Hepatic stellate cell (primary cell): ENCODE measurements around the gene OASL.
"Not testable (repeated sequence)": the region's sequence is repeated elsewhere in the genome, so short reads cannot be mapped to it uniquely, and the experiment has no call there.

Source experiments
- DNase-seq: peaks from one replicate; pipeline ENCODE4 v3.0.0; 2011; ENCODE audit warnings: low spot score

Gene OASL, protein sequence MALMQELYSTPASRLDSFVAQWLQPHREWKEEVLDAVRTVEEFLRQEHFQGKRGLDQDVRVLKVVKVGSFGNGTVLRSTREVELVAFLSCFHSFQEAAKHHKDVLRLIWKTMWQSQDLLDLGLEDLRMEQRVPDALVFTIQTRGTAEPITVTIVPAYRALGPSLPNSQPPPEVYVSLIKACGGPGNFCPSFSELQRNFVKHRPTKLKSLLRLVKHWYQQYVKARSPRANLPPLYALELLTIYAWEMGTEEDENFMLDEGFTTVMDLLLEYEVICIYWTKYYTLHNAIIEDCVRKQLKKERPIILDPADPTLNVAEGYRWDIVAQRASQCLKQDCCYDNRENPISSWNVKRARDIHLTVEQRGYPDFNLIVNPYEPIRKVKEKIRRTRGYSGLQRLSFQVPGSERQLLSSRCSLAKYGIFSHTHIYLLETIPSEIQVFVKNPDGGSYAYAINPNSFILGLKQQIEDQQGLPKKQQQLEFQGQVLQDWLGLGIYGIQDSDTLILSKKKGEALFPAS

DNA sequence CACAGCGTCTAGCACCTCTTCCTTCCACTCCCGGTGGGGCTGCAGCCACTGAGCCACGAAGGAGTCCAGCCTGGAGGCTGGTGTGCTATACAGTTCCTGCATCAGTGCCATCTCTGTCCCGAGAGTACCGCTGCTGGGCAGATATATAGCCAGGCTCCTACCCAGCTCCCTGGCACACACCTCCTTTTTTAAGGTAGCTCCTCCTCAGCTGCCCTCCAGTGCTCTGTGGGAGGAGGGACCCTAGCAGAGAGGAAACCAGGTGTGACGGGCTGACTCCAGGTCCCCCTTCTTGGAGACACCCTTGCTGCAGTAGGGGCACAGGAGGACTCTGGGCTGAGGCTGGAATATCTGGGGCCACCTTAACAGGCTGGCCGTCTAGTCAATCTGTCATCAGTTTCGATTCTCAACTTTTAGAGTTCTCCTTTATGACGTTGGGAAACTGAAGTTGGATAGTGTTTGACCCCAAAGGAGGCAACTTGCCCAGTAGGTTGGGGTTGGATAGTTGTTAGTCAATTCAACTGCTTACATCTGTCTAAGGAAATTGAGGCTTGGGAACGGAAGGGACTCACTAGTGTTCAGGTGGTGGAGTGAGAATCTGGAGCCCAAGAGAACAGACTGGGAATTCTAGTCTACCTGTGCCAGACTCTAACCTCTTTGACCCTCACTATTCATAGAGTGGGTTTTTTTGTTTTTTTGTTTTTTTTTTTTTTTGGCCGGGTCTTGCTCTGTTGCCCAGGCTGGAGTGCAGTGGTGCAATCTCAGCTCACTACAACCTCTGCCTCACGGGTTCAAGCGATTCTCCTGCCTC is at the start of gene OASL:
TSS of gene OASL (minus strand) at position 386 of the 808 bp plus-strand sequence. CDS start at position 111, 275 bp downstream.
- DNase-seq, result no peak

DNA sequence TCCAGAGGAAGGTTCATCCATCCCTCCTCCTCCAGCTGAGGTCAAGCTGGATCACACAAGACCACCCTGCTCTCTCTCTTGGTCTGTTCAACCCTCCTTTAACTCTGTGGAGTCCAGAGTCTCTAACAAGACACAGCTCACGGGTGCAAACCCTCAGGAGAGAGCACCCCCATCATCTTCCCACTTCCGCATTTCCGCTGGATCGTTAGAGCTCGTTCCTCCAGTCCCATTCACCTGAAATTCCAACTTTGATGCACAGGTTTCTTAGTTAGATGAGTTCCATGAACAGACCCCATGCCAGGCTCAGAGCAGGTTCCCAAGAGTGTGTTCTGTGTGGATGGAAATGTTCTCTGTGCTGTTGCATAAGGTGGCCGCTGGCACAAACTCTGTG is 49.1 kb upstream of the OASL start:
- no peak for DNase-seq

DNA sequence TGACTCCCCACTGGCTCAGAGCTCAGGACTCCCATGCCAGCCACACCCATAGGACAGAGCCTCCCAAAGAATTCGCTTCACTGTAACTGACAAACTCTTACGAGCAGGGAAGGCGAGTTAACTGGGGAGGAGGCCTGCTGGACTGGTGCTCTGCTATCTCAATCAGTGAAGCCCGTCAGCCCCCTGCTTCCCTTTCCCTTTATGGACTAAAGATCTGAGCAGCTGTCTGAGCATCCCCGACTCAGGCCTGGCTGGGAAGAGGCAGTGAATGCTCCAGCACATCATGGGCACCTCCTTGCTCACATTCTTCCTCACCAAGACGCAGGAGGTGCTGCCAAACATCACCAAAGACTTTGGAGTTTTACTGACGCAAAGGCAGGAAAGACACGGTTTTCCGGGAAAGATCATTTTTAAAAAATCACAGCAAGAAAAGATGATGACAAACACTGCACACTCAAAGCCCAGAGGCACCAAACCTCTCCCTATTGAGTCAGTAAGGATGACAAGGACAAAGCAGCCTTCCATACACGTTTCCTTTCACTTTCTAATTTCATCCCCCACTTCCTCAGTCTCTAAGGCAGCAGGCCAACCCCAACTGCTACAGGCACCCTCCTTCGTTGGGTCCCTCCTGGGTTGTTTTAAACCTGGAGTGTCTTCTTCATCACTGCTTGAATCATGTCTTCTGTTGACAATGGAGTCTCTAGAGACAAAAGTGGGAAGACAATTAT is 48.6 kb upstream of the OASL start:
- DNase-seq, result no peak

DNA sequence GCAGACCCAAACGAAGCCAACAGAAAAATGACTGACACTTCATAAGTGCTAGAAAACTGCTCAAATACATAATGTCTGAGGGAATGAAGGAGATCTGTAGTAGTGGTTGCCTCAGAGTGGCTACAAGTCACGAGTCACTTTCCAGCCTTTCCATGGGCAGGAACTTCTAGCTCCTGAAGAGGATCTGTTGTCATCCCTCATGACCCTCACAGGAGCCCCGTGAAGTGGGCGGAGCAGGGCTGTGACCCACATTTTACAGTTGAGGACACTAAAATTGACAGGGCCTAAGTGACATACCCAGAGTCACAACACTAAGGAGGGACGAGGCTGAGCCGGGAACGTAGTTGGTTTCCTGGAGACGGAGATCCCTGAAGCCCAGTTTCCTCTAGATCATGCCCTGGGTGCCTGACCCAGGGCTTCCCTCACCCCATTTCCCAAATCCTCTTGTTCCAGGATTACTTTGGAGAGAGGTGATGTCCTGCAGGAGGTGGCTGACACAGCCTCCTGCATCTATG is 47.8 kb upstream of the OASL start:
- no peak for DNase-seq

DNA sequence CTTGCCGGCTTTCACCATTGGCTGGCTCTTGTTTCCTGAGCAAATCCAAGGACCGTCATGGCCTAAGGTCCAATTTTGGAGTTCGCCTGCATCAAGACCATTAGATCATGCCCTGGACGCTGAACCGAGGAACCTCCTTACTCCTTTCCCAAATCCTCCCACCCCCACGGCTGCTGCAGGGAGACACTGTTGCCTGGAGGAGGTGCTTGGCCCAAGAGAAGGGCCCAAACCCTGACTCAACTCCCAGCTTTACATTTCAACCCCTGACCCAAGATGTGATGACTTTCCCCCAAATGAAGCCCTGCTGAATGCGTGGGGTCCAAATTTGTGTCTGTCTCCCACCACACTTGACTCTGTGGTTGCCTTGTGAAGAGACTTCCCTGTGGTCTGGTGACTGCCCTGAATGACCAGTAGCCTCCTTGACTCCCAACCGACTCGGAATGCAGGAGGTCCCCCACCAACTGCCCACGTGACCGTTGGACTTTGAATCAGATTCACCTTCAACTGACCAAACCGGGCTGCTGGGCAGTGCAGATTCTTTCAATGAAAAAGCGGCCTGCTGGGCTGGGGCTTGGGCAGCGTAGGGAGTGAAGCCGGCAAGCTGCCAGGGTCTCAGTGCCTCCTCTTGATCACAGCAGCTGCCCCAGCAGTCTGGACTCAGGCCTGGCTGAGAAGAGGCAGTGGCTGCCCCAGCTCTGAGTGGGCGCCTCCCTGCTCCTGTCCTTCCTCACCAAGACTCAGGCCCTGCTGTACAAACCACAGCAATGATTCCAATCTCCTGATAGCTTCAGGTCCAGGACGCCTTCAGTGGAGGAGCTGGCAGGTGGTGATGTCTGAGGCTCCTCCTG is 46.7 kb upstream of the OASL start:
- DNase-seq, result no peak

DNA sequence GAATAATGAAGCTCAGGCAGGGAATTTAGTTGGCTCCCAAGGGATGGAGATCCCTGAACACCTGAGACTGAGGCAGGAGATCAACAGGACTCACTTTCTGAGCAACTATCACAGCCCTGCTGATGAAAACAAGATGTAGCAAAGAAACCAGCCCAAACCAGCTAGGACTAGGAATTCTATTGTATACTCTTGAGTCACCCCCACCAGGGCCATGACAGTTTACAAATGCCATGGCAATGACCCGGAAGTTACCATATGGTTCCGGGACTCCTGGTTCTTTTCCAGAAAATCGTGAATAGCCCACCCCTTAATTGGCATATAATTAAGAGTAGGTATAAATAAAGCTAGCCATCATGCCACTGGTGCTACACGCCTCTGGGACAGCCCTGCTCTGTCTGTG is 46.0 kb upstream of the OASL start:
- no peak for DNase-seq

DNA sequence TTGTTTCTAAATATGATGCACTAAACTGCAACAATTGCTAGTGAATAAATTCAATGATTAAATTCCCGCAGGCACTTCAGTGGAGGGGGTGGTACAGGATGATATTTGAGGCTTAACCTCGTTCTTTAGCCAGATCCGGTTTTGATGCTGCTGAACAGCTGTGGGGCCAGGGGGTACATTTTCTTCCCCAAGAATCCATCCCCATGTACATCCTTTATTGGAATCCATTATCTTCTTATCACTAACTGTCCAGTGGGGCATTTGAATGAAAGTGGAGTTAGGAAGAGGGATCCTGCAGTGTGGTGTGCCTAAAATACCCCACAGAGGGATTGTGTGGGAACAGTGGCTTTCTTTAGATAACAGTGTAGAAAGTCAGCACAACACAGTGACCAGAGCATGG is 45.2 kb upstream of the OASL start:
- no peak for DNase-seq

DNA sequence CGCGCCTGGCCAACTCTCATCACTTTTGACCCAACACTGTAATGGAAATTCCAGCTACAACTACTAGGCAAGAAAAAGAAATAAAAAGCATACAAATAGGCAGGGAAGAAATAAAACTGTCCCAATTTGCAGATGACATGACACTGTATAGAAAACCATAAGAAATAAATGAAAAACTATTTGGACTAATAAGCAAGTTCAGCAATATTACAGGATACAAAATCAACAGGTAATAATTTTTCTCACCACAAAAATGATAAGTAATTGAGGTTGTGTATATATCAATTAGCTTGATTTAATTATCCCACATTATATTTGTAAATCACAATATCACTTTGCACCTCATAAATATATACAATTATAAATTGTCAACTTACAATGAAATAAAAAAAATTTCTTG is 41.9 kb upstream of the OASL start:
- no peak for DNase-seq

DNA sequence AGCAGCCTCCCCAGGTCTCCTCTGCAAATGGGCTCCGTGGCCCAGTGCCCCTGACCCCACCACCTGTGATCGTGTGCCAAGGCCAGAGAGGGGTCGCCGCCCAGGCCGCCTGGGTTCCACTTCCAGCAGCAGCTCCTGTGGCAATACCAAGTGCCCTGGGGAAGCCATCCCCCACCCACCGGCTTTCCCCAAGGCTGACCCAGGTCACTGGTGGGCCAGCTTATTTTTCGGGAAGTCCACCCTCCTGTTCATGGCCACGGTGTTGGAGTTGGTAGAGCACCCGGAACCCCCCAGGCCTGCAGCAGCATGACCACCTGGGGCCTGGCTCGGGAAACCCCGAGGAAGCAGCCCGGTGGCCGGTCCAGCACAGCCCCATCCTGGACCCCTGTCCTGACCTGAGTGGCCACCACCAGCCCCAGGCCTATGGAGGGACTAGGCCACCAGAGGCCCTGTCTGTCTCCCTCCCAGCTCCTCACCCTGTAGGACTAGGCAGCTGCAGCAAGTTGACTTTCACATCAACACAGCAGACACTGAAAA is 40.8 kb upstream of the OASL start:
- no peak for DNase-seq

DNA sequence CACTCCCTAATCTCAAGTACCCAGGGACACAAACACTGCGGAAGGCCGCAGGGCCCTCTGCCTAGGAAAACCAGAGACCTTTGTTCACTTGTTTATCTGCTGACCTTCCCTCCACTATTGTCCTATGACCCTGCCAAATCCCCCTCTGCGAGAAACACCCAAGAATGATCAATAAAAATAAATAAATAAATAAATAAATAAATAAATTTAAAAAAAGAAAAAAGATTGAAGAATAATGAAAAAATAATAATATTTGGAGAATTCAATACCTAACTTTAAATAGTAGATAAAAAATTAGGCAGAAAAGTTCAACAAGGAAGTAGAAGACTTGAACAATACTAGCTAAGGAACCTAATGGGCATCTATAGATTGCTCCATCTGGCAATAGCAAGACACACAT is 38.4 kb upstream of the OASL start:
- DNase-seq, result not testable (repeated sequence)

DNA sequence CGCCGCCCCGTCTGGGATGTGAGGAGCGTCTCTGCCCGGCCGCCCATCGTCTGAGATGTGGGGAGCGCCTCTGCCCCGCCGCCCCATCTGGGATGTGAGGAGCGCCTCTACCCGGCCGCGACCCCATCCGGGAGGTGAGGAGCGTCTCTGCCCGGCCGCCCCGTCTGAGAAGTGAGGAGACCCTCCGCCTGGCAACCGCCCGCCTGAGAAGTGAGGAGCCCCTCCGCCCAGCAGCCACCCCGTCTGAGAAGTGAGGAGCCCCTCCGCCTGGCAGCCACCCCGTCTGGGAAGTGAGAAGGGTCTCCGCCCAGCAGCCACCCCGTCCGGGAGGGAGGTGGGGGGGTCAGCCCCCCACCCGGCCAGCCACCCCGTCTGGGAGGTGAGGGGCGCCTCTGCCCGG is 36.9 kb upstream of the OASL start:
- DNase-seq, result not testable (repeated sequence)

DNA sequence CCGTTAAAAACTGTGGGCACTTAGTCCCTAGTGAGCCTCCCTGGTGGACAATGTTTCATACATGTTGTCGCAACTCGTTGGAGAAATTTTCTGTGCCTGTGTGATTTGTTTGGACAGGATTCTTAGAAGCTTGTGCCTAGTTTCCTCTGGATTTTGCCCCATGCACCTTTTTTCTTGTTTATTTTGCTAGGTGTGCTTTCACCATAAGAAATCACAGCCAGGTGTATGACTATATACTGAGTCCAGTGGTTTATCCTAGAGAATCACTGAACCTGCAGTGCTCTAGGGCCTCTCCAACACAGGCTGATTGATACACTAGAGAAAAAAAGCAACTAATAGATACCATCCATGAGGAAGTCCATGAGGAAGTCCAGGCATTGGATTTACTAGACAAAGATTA is 33.1 kb upstream of the OASL start:
- no peak for DNase-seq

DNA sequence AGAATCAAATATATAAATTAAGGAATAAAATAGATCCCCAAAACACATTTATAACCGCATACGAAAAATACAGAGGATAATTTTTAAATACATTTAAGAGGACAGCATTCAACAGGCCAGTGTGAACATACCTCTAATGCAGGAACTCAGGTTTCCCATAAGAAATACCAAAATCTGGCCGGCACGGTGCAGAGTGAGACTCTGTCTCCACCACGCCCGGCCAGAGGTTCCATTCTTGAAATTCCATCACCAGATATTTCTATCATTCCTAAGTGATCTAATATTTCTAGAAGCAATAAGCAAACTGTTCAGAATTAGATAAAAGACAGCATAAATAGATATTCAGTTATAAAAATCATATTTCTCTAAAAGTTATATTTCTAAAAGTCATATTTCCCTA is 30.2 kb upstream of the OASL start:
- DNase-seq, result no peak

DNA sequence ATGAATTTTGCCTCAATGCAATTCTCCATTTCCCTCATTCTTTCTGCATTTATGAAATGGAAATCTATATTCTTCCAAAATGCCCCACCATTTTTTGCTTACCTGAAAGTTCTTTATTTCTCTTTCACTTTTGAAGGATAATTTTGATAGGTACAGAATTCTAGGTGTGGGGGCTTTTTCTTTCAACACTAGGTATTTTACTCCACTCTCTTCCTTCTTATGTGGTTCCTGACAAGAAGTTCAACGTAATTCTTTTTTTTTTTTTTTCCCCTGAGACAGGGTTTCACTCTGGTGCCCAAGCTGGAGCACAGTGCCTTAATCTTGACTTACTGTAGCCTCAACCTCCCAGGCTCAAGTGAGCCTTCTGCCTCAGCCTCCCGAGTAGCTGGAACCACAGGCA is 26.3 kb upstream of the OASL start:
- DNase-seq, result no peak

DNA sequence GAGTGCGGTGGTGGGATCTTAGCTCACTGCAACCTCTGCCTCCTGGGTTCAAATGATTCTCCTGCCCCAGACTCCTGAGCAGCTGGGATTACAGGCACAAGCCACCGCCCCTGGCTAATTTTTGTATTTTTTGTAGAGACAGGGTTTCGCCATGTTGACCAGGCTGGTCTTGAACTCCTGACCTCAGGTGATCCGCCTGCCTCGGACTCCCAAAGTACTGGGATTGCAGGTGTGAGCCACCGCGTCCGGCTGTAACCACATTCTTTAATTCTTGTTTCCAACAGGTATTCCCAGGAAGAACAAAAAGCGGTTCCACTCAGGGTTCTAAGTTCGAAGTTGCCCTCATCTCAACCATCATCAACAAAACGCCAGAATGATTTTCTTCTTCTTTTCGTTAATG is 25.5 kb upstream of the OASL start:
- not testable (repeated sequence) for DNase-seq

DNA sequence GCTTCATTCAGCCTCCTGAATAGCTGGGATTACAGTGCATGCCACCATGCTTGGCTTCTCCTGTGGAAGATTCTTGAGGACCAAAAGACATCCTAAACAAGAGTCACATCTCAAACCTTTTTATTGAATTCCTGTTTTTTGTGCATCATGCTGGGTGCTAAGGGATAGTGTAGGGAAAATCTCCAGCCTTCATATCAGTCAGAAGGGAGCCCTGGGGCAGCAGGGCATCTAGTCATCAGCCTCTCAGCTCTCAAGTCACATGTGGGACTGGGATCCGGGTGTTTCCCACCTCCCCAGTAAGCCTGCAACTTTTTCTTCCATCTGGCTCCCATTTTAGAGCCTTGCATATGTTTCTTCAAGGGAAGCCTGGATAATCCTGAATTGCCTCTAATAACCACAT is 25.1 kb upstream of the OASL start:
- no peak for DNase-seq

DNA sequence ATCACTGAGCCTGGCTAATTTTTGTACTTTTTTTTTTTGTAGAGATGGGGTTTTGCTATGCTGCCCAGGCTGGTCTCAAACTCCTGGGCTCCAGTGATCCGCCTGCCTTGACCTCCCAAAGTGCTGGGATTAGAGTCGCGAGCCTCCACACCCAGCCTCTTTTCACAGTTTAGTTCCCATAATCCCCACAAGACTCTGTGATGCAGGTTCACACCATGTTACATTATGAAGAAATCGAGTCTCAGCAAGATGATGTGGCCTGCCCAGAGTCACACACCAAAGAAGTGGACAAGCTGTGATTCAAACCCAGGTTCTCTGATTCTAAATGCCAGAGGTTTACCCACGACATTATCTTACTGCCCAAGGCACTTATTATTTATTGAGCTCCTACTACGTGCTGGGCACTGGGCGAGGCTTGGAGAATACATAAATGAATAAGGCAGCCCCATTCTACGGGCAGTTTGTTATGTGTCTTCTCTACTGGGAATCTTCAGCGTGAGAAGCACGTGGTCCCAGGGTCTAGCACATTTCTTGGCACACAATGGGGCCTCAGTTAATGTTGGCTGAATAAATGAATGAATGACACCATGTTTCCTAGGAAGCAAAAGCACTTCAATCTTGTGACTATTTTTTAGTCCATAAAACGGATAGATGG is 23.5 kb upstream of the OASL start:
- DNase-seq, result no peak

DNA sequence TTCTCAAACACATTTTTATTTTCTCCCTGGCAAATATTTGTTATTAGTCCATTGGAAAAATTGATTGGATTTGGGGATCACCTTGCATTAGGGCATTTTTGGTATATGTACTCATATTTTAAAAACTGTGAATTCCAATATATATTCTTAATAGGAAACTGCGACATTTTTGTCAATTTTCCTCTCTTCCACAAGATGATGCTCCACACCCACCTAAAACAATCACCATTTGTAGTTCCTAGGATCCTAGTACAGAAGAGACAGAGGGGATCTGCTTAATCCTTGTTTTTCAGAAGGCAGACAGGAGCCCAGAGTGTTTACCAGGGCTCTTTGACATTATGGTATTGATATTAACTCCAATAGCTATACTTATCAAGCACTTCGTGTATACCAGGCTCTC is 22.8 kb upstream of the OASL start:
- DNase-seq, result no peak

DNA sequence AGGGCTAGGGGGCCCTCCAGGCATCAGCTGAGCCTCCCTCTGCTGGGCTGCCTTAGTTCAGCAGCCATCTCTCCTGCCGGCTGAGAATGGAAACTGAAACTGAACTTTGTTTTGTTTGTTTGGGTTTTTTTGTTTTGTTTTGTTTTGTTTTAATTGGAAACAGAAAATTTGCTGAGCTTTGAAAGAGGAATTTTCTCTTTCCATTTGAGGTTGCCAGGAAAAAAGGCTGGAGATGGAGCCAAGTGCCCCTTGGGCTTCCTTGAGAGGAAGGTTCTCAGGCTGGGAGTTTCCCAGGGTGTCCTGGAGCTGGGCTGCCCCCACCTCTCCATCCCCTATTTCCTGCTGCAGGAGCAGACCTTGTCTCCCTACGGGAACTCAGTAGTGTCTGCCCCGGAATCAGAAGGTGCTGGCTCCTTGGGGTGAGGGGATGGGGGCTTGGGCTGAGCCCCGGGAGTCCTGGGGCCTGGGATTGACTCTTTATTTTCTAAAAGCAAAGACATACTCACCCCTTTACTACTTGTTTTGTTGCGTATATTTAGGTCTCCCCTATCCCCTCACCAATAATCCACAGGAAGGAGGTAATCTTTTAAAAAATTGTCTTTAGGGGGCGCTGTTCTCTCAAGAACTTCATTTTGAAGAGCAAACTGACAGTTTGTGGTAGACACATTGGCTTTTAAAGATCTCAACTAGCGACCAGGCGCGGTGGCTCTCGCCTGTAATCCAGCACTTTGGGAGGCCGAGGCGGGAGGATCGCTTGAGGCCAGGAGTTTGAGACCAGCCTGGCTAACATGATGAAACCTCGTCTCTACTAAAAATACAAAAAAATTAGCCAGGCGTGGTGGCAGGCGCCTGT is 21.3 kb upstream of the OASL start:
- peak; percentile 40 for DNase-seq
